ENCODE data around the gene TNNI3K.

GRCh38 chr1:74334147-74334546, 99.0 kb downstream of the TNNI3K start:
- TF ChIP-seq EZH2phosphoT487 (IDR thresholded peaks at IDR 0.05; ENCODE audit: borderline replicate concordance, low read length) = no peak
- no peak for TF ChIP-seq CTCF (conservative IDR thresholded peaks at IDR 0.05; ENCODE audit: low read depth, low read length)
